Measurements from ENCODE around the gene CRAMP1. TPM values are rescaled to one million over a fixed set of nuclear protein-coding genes. Genes with fewer than 3 reads are reported as not detected.
"Not testable (repeated sequence)": the region's sequence is repeated elsewhere in the genome, so short reads cannot be mapped to it uniquely, and the experiment has no call there.

CRAMP1 gene
- total RNA-seq, 4 donors from 2014 or later: 9.0 to 15.1 (median 11.3) TPM

DNA sequence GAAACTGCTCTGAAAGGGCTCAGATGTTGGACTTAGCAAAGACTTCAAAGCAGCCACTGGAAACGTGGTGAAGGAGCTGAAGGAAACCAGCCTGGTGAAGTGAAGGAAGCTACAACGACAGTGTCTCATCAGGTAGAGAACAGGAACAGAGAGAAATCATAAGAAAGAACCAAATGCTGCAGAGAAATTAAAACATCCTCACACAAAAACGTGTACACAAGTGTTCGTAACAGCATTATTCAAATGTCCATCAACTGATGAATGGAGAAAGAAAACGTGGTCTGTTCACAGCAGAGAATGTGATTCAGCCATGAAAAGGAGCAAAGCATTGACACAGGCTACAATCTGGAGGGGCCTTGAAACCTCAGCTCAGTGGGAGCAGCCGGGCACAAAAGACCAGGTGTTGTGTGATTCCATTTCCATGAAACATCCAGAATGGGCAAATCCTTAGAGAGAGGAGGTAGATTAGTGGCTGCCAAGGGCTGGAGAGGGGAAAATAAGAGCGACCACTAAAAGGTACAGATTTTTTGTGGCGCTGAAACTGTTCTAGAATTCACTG, 27.2 kb upstream of the CRAMP1 start:
- Histone ChIP-seq H3K4me1 (no peaks in the 10 kb centered on the region), H3K27ac (no peak overlapping the region), H3K4me3 (no peak overlapping the region), H3K27me3 (no peaks in the 10 kb centered on the region), H3K9me3 (no peaks in the 10 kb centered on the region), H3K36me3 (peaks cover 0 to 98% of the 10 kb centered on the region in 2 donors)
- TF ChIP-seq, protein P1, sequence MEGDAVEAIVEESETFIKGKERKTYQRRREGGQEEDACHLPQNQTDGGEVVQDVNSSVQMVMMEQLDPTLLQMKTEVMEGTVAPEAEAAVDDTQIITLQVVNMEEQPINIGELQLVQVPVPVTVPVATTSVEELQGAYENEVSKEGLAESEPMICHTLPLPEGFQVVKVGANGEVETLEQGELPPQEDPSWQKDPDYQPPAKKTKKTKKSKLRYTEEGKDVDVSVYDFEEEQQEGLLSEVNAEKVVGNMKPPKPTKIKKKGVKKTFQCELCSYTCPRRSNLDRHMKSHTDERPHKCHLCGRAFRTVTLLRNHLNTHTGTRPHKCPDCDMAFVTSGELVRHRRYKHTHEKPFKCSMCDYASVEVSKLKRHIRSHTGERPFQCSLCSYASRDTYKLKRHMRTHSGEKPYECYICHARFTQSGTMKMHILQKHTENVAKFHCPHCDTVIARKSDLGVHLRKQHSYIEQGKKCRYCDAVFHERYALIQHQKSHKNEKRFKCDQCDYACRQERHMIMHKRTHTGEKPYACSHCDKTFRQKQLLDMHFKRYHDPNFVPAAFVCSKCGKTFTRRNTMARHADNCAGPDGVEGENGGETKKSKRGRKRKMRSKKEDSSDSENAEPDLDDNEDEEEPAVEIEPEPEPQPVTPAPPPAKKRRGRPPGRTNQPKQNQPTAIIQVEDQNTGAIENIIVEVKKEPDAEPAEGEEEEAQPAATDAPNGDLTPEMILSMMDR (IDR thresholded peaks at IDR 0.05): no peak
- TF ChIP-seq EP300 (IDR thresholded peaks at IDR 0.05) (no peak), POLR2A (IDR thresholded peaks at IDR 0.05) (no peak), POLR2AphosphoS5 (IDR thresholded peaks at IDR 0.05) (no peak)
- ATAC-seq: no peak
- 69 to 78% methylated on average over 6 to 8 of the region's 8 CpGs for WGBS, 2 donors (ENCODE audit: low coverage in 1 of 2)

DNA sequence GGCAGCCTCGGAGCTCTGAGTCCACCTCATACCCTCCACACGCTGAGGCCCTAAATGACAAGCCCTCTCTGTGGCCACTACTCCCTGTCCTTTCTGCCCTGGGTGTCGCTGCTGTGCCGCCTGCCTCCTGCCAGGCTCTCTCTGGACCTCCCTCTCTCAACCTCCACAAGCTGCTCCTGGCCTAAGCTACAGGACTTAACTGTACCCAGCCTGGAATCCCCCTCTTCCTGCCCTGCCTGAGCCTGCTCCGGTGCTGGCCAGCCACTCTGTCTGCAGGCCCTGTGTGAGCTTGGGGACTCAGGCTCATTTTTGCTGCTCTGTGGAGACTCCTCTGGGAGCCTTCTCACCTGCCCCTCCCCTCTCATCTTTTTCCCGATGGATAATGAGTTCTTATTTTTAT, 21.8 kb upstream of the CRAMP1 start:
- no peak for ATAC-seq

DNA sequence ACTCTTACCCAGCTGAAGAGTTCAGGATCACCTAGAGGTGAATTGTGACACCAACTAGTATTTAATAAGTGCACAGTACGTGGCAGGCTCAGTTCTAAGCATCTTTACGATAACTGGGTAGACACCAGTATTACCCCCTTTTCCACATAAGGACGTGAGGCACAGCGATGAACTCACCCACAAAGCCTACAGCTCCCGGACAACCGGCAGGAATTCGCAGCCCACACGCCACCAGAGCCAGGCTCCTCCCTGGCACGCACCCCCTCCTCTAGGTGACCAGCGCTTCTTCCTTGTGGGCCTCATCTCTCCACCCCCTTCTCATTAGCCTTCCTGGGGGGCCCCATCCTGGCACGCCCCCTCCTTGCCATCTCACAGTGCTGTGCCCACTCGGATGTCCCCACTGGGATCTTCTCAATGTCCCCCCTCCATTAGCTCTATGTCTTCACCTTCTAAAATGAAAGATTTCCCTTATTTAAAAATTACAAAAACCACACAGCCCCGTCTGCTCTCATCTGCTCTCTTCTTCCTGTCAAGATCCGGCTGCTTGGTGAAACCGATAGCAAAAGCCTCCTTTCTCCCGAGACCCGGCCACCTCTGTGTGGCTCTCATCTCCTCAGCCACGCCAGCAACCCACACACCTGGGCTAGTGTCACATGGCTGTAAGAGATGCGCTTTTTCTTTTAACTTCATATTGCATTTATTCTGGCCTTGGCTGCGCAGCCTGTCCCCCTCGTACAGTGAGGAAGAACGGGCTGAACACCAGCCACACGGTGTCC, 21.0 kb upstream of the CRAMP1 start:
- Histone ChIP-seq H3K4me3 (no peak overlapping the region), H3K27ac (no peak overlapping the region), H3K4me1 (no peaks in the 10 kb centered on the region), H3K36me3 (peaks cover 0 to 100% of the 10 kb centered on the region in 2 donors), H3K9me3 (no peaks in the 10 kb centered on the region), H3K27me3 (no peaks in the 10 kb centered on the region)
- WGBS, 2 donors (ENCODE audit: low coverage in 1 of 2): 90 to 93% methylated on average over 19 to 21 of the region's 23 CpGs
- no peak for ATAC-seq
- TF ChIP-seq EP300 (IDR thresholded peaks at IDR 0.05): no peak
- TF ChIP-seq, protein P1 (IDR thresholded peaks at IDR 0.05): no peak
- no peak for TF ChIP-seq POLR2A (IDR thresholded peaks at IDR 0.05)
- no peak for TF ChIP-seq POLR2AphosphoS5 (IDR thresholded peaks at IDR 0.05)

More for the DNA sequence above, 21.8 kb upstream of the CRAMP1 start:
- Histone ChIP-seq H3K4me1 (no peaks in the 10 kb centered on the region), H3K27ac (no peak overlapping the region), H3K9me3 (no peaks in the 10 kb centered on the region), H3K4me3 (no peak overlapping the region), H3K27me3 (no peaks in the 10 kb centered on the region), H3K36me3 (peaks cover 0 to 100% of the 10 kb centered on the region in 2 donors)
- TF ChIP-seq POLR2AphosphoS5 (IDR thresholded peaks at IDR 0.05) (no peak), EP300 (IDR thresholded peaks at IDR 0.05) (no peak), POLR2A (IDR thresholded peaks at IDR 0.05) (no peak)
- TF ChIP-seq, protein P1 (IDR thresholded peaks at IDR 0.05): no peak
- 85% methylated on average over 5 to 6 of the region's 6 CpGs for WGBS, 2 donors (ENCODE audit: low coverage in 1 of 2)

DNA sequence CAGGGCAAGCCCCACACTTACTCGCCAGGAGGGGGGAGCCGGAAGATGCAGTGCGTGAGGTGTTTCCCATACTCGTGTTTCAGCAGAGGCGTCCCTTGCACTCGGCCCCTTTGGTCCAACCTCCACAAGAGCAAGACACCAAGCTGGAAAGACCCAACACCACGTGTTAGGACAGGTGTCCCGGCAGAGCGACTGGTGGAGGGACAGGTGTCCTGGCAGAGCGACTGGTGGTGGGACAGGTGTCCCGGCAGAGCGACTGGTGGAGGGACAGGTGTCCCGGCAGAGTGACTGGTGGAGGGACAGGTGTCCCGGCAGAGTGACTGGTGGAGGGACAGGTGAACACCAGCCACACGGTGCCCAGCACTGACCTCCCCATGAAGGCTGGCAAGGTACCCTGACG, 19.7 kb upstream of the CRAMP1 start:
- ATAC-seq: no peak

DNA sequence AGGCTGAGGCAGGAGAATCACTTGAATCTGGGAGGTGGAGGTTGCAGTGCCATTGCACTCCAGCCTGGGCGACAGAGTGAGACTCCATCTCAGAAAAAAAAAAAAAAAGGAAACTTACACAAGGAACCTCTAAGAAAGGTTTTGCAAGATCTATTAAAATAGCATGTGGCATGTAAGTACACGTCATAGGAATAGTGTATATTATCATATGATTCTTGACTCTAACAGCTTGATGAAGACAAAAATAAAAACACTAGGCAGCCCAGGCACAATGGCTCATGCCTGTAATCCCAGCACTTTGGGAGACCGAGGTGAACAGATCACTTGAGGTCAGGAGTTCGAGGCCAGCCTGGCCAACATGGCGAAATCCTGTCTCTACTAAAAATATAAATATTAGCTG, 16.6 kb upstream of the CRAMP1 start:
- H3K4me1 ChIP-seq, ATAC-seq, H3K4me3 ChIP-seq, H3K27ac ChIP-seq, H3K27me3 ChIP-seq, H3K9me3 ChIP-seq: not testable (repeated sequence)
- peaks cover 0 to 83% of the 10 kb centered on the region in 2 donors for H3K36me3 ChIP-seq
- 84 to 92% methylated on average over 5 of the region's 5 CpGs for WGBS, 2 donors (ENCODE audit: low coverage in 1 of 2)

More for the DNA sequence above, 19.7 kb upstream of the CRAMP1 start:
- Histone ChIP-seq H3K4me3 (no peak overlapping the region), H3K27ac (no peak overlapping the region), H3K9me3 (no peaks in the 10 kb centered on the region), H3K36me3 (peaks cover 0 to 99% of the 10 kb centered on the region in 2 donors), H3K27me3 (no peaks in the 10 kb centered on the region), H3K4me1 (no peaks in the 10 kb centered on the region)
- WGBS, 2 donors (ENCODE audit: low coverage in 1 of 2): 64 to 94% methylated on average over 3 to 5 of the region's 16 CpGs
- TF ChIP-seq, protein P1 (IDR thresholded peaks at IDR 0.05): no peak
- TF ChIP-seq POLR2A (IDR thresholded peaks at IDR 0.05) (no peak), EP300 (IDR thresholded peaks at IDR 0.05) (no peak), POLR2AphosphoS5 (IDR thresholded peaks at IDR 0.05) (no peak)

All from gastroesophageal sphincter (tissue), 4 donors.